Astrocyte (in vitro differentiated cells and primary cell): ENCODE data around the gene SART3. TPM values are rescaled to one million over a fixed set of nuclear protein-coding genes. Genes with fewer than 3 reads are reported as not detected.
A peak's percentile ranks its signal among the peaks of the same experiment; 100 is the strongest.

ENCODE experiments used
- DNase-seq: peaks from one replicate; pipeline ENCODE4 v3.0.0-alpha.2; 2010; ENCODE audit warnings: low read depth
- FAIRE-seq: peaks from 2 replicates; lab custom pipeline; 2011; peaks lifted over from hg19 to GRCh38; lab: Jason Lieb, UNC
- H2AFZ ChIP-seq: 2 replicates; pipeline ENCODE4 v1.6.0; 2012; ENCODE audit warnings: low read depth, low read length, inconsistent platforms
- H3K27ac ChIP-seq: 2 replicates; pipeline ENCODE4 v1.5.1; 2011; ENCODE audit warnings: low read depth, low read length, inconsistent platforms
- H3K27me3 ChIP-seq: 2 replicates; pipeline ENCODE4 v1.6.0; 2011; ENCODE audit warnings: low read length, inconsistent platforms; ENCODE audit not compliant: insufficient read depth
- H3K36me3 ChIP-seq: 2 replicates; pipeline ENCODE4 v1.5.1; 2011; ENCODE audit warnings: low read length, inconsistent platforms; ENCODE audit not compliant: insufficient read depth
- H3K4me1 ChIP-seq: 2 replicates; pipeline ENCODE4 v1.5.1; 2011; ENCODE audit warnings: low read length, inconsistent platforms; ENCODE audit not compliant: insufficient read depth
- H3K4me2 ChIP-seq: 2 replicates; pipeline ENCODE4 v1.6.0; 2012; ENCODE audit warnings: low read length, inconsistent platforms
- H3K4me3 ChIP-seq: 2 replicates; pipeline ENCODE4 v1.5.1; 2011; ENCODE audit warnings: low read depth, mild to moderate bottlenecking, low read length, inconsistent platforms; ENCODE audit not compliant: insufficient read depth
- H3K79me2 ChIP-seq: 2 replicates; pipeline ENCODE4 v1.6.0; 2012; ENCODE audit warnings: mild to moderate bottlenecking, low read length, inconsistent platforms; ENCODE audit not compliant: insufficient read depth
- H3K9ac ChIP-seq: 2 replicates; pipeline ENCODE4 v1.6.0; 2012; ENCODE audit warnings: mild to moderate bottlenecking, low read length, inconsistent platforms
- H3K9me3 ChIP-seq: 2 replicates; pipeline ENCODE4 v1.5.1; 2012; ENCODE audit warnings: low read depth, mild to moderate bottlenecking, low read length, inconsistent platforms; ENCODE audit not compliant: insufficient read depth
- H4K20me1 ChIP-seq: 2 replicates; pipeline ENCODE4 v1.6.0; 2012; ENCODE audit warnings: low read length, inconsistent platforms; ENCODE audit not compliant: insufficient read depth
- H3K27ac Mint-ChIP-seq: one replicate; pipeline ENCODE4 v1.8.0; 2021; ENCODE audit warnings: mild to moderate bottlenecking, mixed read lengths; ENCODE audit not compliant: unreplicated experiment
- H3K27me3 Mint-ChIP-seq: one replicate; pipeline ENCODE4 v1.8.0; 2021; ENCODE audit warnings: low read depth, mixed read lengths; ENCODE audit not compliant: unreplicated experiment
- H3K36me3 Mint-ChIP-seq: one replicate; pipeline ENCODE4 v1.8.0; 2021; ENCODE audit warnings: low read depth, mixed read lengths; ENCODE audit not compliant: unreplicated experiment
- H3K4me1 Mint-ChIP-seq: one replicate; pipeline ENCODE4 v1.8.0; 2021; ENCODE audit warnings: low read depth, mixed read lengths; ENCODE audit not compliant: unreplicated experiment
- H3K4me3 Mint-ChIP-seq: one replicate; pipeline ENCODE4 v1.8.0; 2021; ENCODE audit warnings: mild to moderate bottlenecking, moderate library complexity, mixed read lengths; ENCODE audit not compliant: unreplicated experiment
- H3K9me3 Mint-ChIP-seq: one replicate; pipeline ENCODE4 v1.8.0; 2021; ENCODE audit warnings: mild to moderate bottlenecking, mixed read lengths; ENCODE audit not compliant: unreplicated experiment
- CTCF ChIP-seq: IDR thresholded peaks from 2 replicates; pipeline ENCODE4 v1.5.1; 2011; ENCODE audit warnings: low read depth, mild to moderate bottlenecking, inconsistent platforms, low read length, moderate library complexity; ENCODE audit not compliant: insufficient read depth
- EZH2 ChIP-seq: IDR thresholded peaks from 2 replicates; pipeline ENCODE4 v1.6.1; 2012; ENCODE audit warnings: mild to moderate bottlenecking, low read length, inconsistent platforms; ENCODE audit not compliant: insufficient read depth
- total RNA-seq: library from RNA; stranded (reverse); gene quantifications from 2 replicates; pipeline ENCODE4 v1.2.1, GENCODE V29; 2021

Gene SART3
- total RNA-seq, 1 donor from 2014 or later: 48.4 TPM

DNA sequence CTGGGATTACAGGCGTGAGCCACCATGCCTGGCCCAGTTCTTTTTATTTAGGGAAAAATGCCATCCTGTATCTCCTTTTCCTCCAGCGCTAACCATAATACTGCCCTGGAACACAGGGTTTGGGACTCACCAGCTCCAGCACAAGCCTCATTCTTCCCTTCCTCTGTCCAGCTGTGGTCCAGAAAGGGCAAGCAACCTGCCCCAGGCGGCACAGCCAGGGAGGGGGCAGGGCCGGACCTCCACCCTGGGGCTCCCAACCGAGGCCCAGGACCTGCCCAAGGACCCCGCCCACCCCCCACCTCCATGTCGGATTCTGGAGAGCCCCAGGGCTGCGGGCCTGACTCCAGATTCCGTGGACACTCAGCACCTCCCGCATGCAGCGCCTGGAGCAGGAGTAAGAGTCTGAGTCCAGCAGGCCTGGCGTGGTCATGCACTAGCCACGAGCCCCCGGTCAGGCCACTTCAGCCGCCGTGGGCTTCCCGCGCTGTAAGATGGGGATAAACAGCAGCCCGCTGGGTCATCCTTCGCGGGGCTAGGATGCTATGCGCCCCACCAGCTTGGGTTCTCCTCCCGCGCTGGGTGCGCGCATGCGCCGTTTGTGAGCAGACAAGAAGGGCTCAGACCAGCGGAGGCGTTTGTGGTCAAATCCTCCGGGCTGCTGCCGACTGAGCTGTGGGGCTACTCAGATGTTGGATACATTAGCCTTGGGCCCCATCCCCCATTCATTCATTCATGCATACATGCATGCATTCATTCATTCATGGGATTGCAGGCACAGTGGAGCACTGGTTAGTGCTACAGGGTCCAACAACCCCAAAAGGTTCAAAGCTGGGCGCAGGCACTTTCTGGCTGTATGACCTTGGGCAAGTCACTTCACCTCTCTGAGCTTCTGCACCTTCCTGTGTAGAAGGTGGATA lies 20.6 kb upstream of the SART3 start:
- Mint-ChIP-seq H3K27me3 (no peaks in the 10 kb centered on the region), H3K9me3 (peaks cover 3% of the 10 kb centered on the region), H3K4me3 (no peak overlapping the region), H3K27ac (no peak overlapping the region), H3K36me3 (no peaks in the 10 kb centered on the region), H3K4me1 (peaks cover 33% of the 10 kb centered on the region)
- no peaks in the 10 kb centered on the region for H3K79me2 ChIP-seq
- no peak overlapping the region for H3K27ac ChIP-seq
- no peak overlapping the region for H3K4me2 ChIP-seq
- no peaks in the 10 kb centered on the region for H3K27me3 ChIP-seq
- no peaks in the 10 kb centered on the region for H4K20me1 ChIP-seq
- no peak overlapping the region for H3K9ac ChIP-seq
- no peaks in the 10 kb centered on the region for H3K36me3 ChIP-seq
- H3K4me3 ChIP-seq: no peak overlapping the region
- H2AFZ ChIP-seq: no peak overlapping the region
- FAIRE-seq (no peak), DNase-seq (no peak)
- TF ChIP-seq CTCF (no peak), EZH2 (no peak)
- H3K4me1 ChIP-seq: peaks cover 5% of the 10 kb centered on the region
- no peaks in the 10 kb centered on the region for H3K9me3 ChIP-seq

DNA sequence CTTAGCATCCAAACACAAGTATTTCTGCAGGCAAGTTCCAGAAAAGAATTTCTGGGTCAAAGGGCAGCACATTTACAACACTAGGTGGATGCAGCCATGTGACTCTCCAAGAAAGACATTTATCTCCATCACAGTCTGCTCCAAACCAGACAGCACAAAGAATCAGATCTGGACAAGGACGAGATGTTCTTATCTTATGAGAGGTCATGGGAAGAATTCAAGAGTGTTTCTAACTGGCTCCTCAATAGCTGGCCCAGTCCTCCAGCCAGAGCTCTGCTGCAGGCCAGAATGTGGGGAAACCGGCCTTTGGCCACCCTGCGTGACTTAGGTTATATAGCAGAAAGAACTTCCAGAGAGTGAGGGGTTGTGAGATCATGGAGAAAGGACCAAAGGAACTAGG lies 19.6 kb upstream of the SART3 start:
- Histone ChIP-seq H3K27ac (no peak overlapping the region), H3K9me3 (no peaks in the 10 kb centered on the region), H4K20me1 (no peaks in the 10 kb centered on the region), H3K9ac (no peak overlapping the region), H3K4me1 (peaks cover 5% of the 10 kb centered on the region), H3K36me3 (no peaks in the 10 kb centered on the region), H3K27me3 (no peaks in the 10 kb centered on the region), H3K79me2 (no peaks in the 10 kb centered on the region), H3K4me3 (no peak overlapping the region), H3K4me2 (no peak overlapping the region), H2AFZ (no peak overlapping the region)
- DNase-seq: no peak
- Mint-ChIP-seq H3K36me3 (no peaks in the 10 kb centered on the region), H3K27ac (peak overlapping the region; percentile 1), H3K4me3 (no peak overlapping the region), H3K27me3 (no peaks in the 10 kb centered on the region), H3K9me3 (peaks cover 3% of the 10 kb centered on the region), H3K4me1 (peaks cover 37% of the 10 kb centered on the region)
- FAIRE-seq: no peak
- TF ChIP-seq CTCF: no peak
- no peak for TF ChIP-seq EZH2

GRCh38 chr12:108578813-108579212 lies 17.8 kb upstream of the SART3 start:
- Mint-ChIP-seq H3K36me3 (peaks cover 2% of the 10 kb centered on the region), H3K4me1 (peaks cover 35% of the 10 kb centered on the region), H3K27ac (no peak overlapping the region), H3K27me3 (no peaks in the 10 kb centered on the region), H3K9me3 (peaks cover 6% of the 10 kb centered on the region), H3K4me3 (no peak overlapping the region)
- FAIRE-seq (no peak), DNase-seq (no peak)
- H2AFZ ChIP-seq: no peak overlapping the region
- H3K9me3 ChIP-seq: no peaks in the 10 kb centered on the region
- TF ChIP-seq CTCF (no peak), EZH2 (no peak)
- no peaks in the 10 kb centered on the region for H3K36me3 ChIP-seq
- no peak overlapping the region for H3K4me3 ChIP-seq
- no peak overlapping the region for H3K9ac ChIP-seq
- no peaks in the 10 kb centered on the region for H3K79me2 ChIP-seq
- no peak overlapping the region for H3K4me2 ChIP-seq
- H3K27me3 ChIP-seq: no peaks in the 10 kb centered on the region
- peaks cover 5% of the 10 kb centered on the region for H3K4me1 ChIP-seq
- H4K20me1 ChIP-seq: no peaks in the 10 kb centered on the region
- H3K27ac ChIP-seq: no peak overlapping the region
